ENCODE measurements around the gene SLC35F5.

DNA sequence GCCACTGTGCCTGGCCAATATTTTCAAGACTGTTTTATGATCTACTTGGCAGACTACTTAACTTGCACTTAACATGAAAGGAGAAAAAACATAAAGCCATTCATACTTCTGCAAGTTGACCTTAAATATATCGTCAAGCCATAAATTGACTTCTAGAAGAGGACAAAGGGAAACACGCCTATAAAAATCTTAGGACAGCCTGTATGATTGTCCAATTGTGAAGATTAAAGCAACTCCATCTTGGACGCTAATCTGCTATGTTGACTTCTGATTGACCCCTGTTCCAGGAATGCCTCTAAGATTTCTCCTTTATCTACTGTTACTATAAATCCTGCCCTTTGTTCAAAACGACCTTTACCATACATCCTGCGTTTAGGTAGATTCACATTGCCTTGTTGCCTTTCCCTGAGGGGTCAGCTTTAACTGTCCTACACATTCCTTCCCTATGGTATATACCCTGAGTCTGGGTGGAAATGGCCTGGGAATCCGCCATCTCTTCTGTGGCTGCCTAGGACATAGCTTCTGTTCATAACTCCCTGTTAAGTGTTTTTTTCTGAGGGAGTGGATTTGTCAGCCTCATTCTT, 40.2 kb upstream of the SLC35F5 start:
- TF ChIP-seq MXI1 (IDR thresholded peaks at IDR 0.05; ENCODE audit: borderline replicate concordance, low read depth, low read length) (no peak), PHF21A (CRISPR knock-in tag; IDR thresholded peaks at IDR 0.05) (no peak), ZKSCAN8 (CRISPR knock-in tag; IDR thresholded peaks at IDR 0.05; ENCODE audit: borderline replicate concordance) (no peak), MAFF (IDR thresholded peaks at IDR 0.05; ENCODE audit: low read depth, low read length) (no peak), CTCF (CRISPR knock-in tag; IDR thresholded peaks at IDR 0.05) (no peak), UBTF (CRISPR knock-in tag; IDR thresholded peaks at IDR 0.05) (no peak), ARNT2 (CRISPR knock-in tag; IDR thresholded peaks at IDR 0.05; ENCODE audit: low read depth) (no peak)
